K562 (cell line): ENCODE data around the gene PIP4K2A. TPM values are rescaled to one million over a fixed set of nuclear protein-coding genes. Genes with fewer than 3 reads are reported as not detected.

Experiments
- ARNT ChIP-seq, 2 experiments: fragments of 450-650 bp; IDR thresholded peaks; 2 replicates each; pipeline ENCODE4 v1.6.1; 2016; ENCODE audit warnings: mild to moderate bottlenecking in 1 of 2
- CC2D1A ChIP-seq: fragments of 450-650 bp; IDR thresholded peaks from 2 replicates; pipeline ENCODE4 v1.6.1; 2017; ENCODE audit warnings: mild to moderate bottlenecking
- DDX20 ChIP-seq: fragments of 450-650 bp; IDR thresholded peaks from 2 replicates; pipeline ENCODE4 v1.6.1; 2016; ENCODE audit warnings: missing genetic modification characterization, low read depth, mild to moderate bottlenecking, missing compliant biosample characterization, moderate library complexity
- JUN ChIP-seq, 2 experiments: sonication (generic) in 1 of 2; formaldehyde crosslinking in 1 of 2; IDR thresholded peaks; 2 replicates each; pipeline versions ENCODE4 v1.6.1 to v1.8.0; 2012 to 2022; ENCODE audit warnings: borderline replicate concordance in 2 of 2, mild to moderate bottlenecking in 2 of 2, improper control_type of control experiment in 1 of 2, low read depth in 1 of 2, low read length in 1 of 2, missing genetic modification reagents in 1 of 2
- KAT2B ChIP-seq: IDR thresholded peaks from one replicate; pipeline ENCODE4 v1.6.1; 2012; ENCODE audit warnings: low read depth, mild to moderate bottlenecking, control low read depth, inconsistent platforms, low read length, moderate library complexity
- LCOR ChIP-seq: sonication (generic); formaldehyde crosslinking; IDR thresholded peaks from 2 replicates; pipeline ENCODE4 v1.8.0; 2022; ENCODE audit warnings: mild to moderate bottlenecking, missing genetic modification reagents
- MTA3 ChIP-seq: fragments of 450-650 bp; formaldehyde crosslinking; IDR thresholded peaks from 2 replicates; pipeline ENCODE4 v1.6.1; 2017; ENCODE audit warnings: mild to moderate bottlenecking, borderline replicate concordance
- POU5F1 ChIP-seq: fragments of 150-350 bp; IDR thresholded peaks from 2 replicates; pipeline ENCODE4 v1.6.1; 2014; ENCODE audit warnings: borderline replicate concordance, low read length, low read depth, mild to moderate bottlenecking; ENCODE audit not compliant: partially characterized antibody
- RAD51 ChIP-seq: fragments of 450-650 bp; IDR thresholded peaks from 2 replicates; pipeline ENCODE4 v1.7.1; 2016; ENCODE audit warnings: low read depth, mild to moderate bottlenecking, borderline replicate concordance
- SMAD4 ChIP-seq: fragments of 250-450 bp; sonication (Bioruptor Pico); conservative IDR thresholded peaks from 2 replicates; pipeline ENCODE4 v1.8.0; 2021; ENCODE audit warnings: inconsistent platforms, mild to moderate bottlenecking, moderate library complexity
- TCFL5 ChIP-seq: fragments of 250-450 bp; sonication (Bioruptor Pico); conservative IDR thresholded peaks from 2 replicates; pipeline ENCODE4 v1.6.1; 2021; ENCODE audit warnings: mild to moderate bottlenecking, moderate library complexity, matching md5 sums
- VEZF1 ChIP-seq: fragments of 200-800 bp; sonication (Bioruptor generic); IDR thresholded peaks from 2 replicates; pipeline ENCODE4 v1.6.1; 2017; ENCODE audit warnings: missing genetic modification characterization, missing compliant biosample characterization
- polyA plus RNA-seq, 8 experiments: library from polyadenylated mRNA; depleted of rRNA in 4 of 8; stranded (reverse) in 5 of 8; unstranded in 3 of 8; fragments of >200 nt; fragmentation: Nextera tagmentation in 2 of 8; fragmentation: Illumina TruSeq in 1 of 8; extraction: Ambion mirVana in 2 of 8; extraction: Trizol in 1 of 8; gene quantifications; 2 replicates each; pipeline versions ENCODE4 v1.2.1 to v1.2.3, GENCODE V29; 2011 to 2014; ENCODE audit warnings: inconsistent platforms in 1 of 8, missing spikeins in 1 of 8
- total RNA-seq, 7 experiments: library from RNA; depleted of rRNA in 6 of 7; stranded (reverse); fragments of >200 nt in 6 of 7; fragmentation: Illumina TruSeq in 2 of 7; extraction: Trizol in 2 of 7; gene quantifications; 2 replicates each; pipeline versions ENCODE4 v1.2.1 to v1.2.3, GENCODE V29; 2011 to 2021; ENCODE audit warnings: low replicate concordance in 1 of 7

PIP4K2A gene
- total and polyA plus RNA-seq, 9 of the 15 experiments (the other 6 are each of a cell fraction or from before 2014, with no cell fraction given), result 35.6 to 117 (median 71.9) TPM

GRCh38 chr10:22598478-22598877 is 115.9 kb downstream of the PIP4K2A start (continued):
- TF ChIP-seq JUN (IDR thresholded peaks at IDR 0.05; ENCODE audit: borderline replicate concordance, low read depth, low read length) (no peak), JUN (CRISPR knock-in tag; IDR thresholded peaks at IDR 0.05; ENCODE audit: borderline replicate concordance) (no peak), VEZF1 (CRISPR knock-in tag) (peak; percentile 33; the same call in 1 of the 2 replicates), LCOR (CRISPR knock-in tag) (no peak), POU5F1 (no peak), CC2D1A (no peak), ARNT (IDR thresholded peaks at IDR 0.05) (no peak), RAD51 (no peak), DDX20 (tag) (no peak), MTA3 (no peak), SMAD4 (CRISPR knock-in tag) (no peak), KAT2B (no peak), TCFL5 (CRISPR knock-in tag) (no peak)
